22Rv1 (cell line): Measurements from ENCODE around the gene NEK10.

Experiments
- CTCF ChIP-seq: fragments of 450-650 bp; IDR thresholded peaks from 2 replicates; pipeline ENCODE4 v1.5.1; 2017; ENCODE audit warnings: mild to moderate bottlenecking
- ZFX ChIP-seq: fragments of 450-650 bp; IDR thresholded peaks from 2 replicates; pipeline ENCODE4 v1.6.1; 2017; ENCODE audit warnings: antibody characterized with exemption, borderline replicate concordance

GRCh38 chr3:27221264-27221932, 147.8 kb downstream of the NEK10 start:
- TF ChIP-seq CTCF: no peak
- TF ChIP-seq ZFX: no peak
